GM18873 (cell line): Measurements from ENCODE around the gene DDAH1.
"Not testable (repeated sequence)": the region's sequence is repeated elsewhere in the genome, so short reads cannot be mapped to it uniquely, and the experiment has no call there.

ENCODE experiments used
- ATAC-seq: cut with Tn5 transposase; IDR thresholded peaks from one replicate; pipeline ENCODE4 v1.9.1; 2021; ENCODE audit warnings: mild to moderate bottlenecking, moderate library complexity, moderate number of reproducible peaks; ENCODE audit not compliant: unreplicated experiment, low FRiP score

The DDAH1 gene

GRCh38 chr1:85473390-85473789, 8.4 kb upstream of the DDAH1 start:
- ATAC-seq: no peak

GRCh38 chr1:85471558-85471957, 6.6 kb upstream of the DDAH1 start:
- no peak for ATAC-seq

- not testable (repeated sequence) for ATAC-seq
These were observed 5.2 kb upstream of the DDAH1 start for GRCh38 chr1:85470130-85470529.

- ATAC-seq: no peak
These were observed 3.1 kb upstream of the DDAH1 start for GRCh38 chr1:85467929-85468540.

- ATAC-seq: no peak
These were observed 2.1 kb upstream of the DDAH1 start for GRCh38 chr1:85467036-85467435.

GRCh38 chr1:85465786-85466134, 801 bp upstream of the DDAH1 start:
- ATAC-seq: no peak

GRCh38 chr1:85464497-85465098, 361 bp downstream of the DDAH1 start:
- ATAC-seq: no peak

GRCh38 chr1:85463731-85464496, 1.0 kb downstream of the DDAH1 start:
- ATAC-seq: no peak

- ATAC-seq: no peak
These were observed 1.9 kb downstream of the DDAH1 start for GRCh38 chr1:85462931-85463649.

GRCh38 chr1:85461216-85461918, 3.6 kb downstream of the DDAH1 start:
- ATAC-seq: no peak

- no peak for ATAC-seq
These were observed 4.3 kb downstream of the DDAH1 start for GRCh38 chr1:85460555-85461088.

- ATAC-seq: no peak
These were observed 5.7 kb downstream of the DDAH1 start for GRCh38 chr1:85459290-85459689.

- ATAC-seq: no peak
These were observed 10.7 kb downstream of the DDAH1 start for GRCh38 chr1:85454214-85454613.

GRCh38 chr1:85453640-85454194, 11.2 kb downstream of the DDAH1 start:
- no peak for ATAC-seq

- ATAC-seq: no peak
These were observed 12.0 kb downstream of the DDAH1 start for GRCh38 chr1:85452948-85453347.

GRCh38 chr1:85451236-85451830, 13.6 kb downstream of the DDAH1 start:
- ATAC-seq: no peak

GRCh38 chr1:85450832-85451231, 14.1 kb downstream of the DDAH1 start:
- ATAC-seq: no peak

GRCh38 chr1:85449356-85449755, 15.6 kb downstream of the DDAH1 start:
- no peak for ATAC-seq

GRCh38 chr1:85448358-85448757, 16.6 kb downstream of the DDAH1 start:
- no peak for ATAC-seq
